Measurements from ENCODE around the gene HSPB7.

HSPB7 gene

DNA sequence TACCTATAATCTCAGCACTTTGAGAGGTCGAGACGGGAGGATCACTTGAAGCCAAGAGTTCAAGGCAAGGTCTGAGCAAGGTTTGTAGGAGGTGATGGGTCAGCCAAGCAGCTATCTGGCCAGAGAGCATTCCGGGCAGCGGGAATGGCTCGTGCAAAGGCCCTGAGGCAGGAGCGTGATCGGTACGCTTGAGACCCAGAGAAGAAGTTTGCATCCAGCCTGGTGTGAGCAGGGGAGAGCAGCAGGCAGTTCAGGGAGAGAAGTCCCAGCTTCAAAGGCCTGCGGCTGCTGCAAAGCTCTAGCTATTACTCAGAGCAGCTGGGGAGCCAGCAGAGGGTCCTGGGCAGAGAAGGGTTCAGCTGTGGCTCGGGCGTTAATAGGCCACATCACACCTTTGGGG is 18.9 kb downstream of the HSPB7 start:
- Histone ChIP-seq H3K27me3 (ENCODE audit: insufficient read depth, low read length, poor library complexity) (no peaks in the 10 kb centered on the region), H3K79me2 (ENCODE audit: insufficient read depth, low read length) (no peaks in the 10 kb centered on the region), H3K36me3 (ENCODE audit: insufficient read depth, low read length) (no peaks in the 10 kb centered on the region), H3K9me3 (ENCODE audit: insufficient read depth, low read length, severe bottlenecking) (no peaks in the 10 kb centered on the region), H2AFZ (ENCODE audit: low read depth, low read length) (no peak overlapping the region), H3K9ac (ENCODE audit: low read depth, low read length) (no peak overlapping the region), H3K4me1 (ENCODE audit: insufficient read depth, low read length) (no peaks in the 10 kb centered on the region), H3K4me2 (ENCODE audit: insufficient read depth, low read length) (no peak overlapping the region), H3K27ac (ENCODE audit: low read length) (no peak overlapping the region), H4K20me1 (ENCODE audit: insufficient read depth, low read length) (no peaks in the 10 kb centered on the region), H3K4me3 (ENCODE audit: low read depth in 1 of 2, low read length in 2 of 2) (no peak overlapping the region)
- DNase-seq (no peak), ATAC-seq (ENCODE audit: insufficient read depth, low read depth) (no peak)
- TF ChIP-seq CTCF (IDR thresholded peaks at IDR 0.05; ENCODE audit: borderline replicate concordance, extremely low read depth, low read length, poor library complexity, severe bottlenecking) (no peak), EZH2 (IDR thresholded peaks at IDR 0.05; ENCODE audit: borderline replicate concordance, low read depth, low read length, severe bottlenecking) (no peak)

- no peaks in the 10 kb centered on the region for H3K36me3 ChIP-seq (ENCODE audit: insufficient read depth, low read length)
- no peak for ATAC-seq (ENCODE audit: insufficient read depth, low read depth)
- no peak overlapping the region for H3K9ac ChIP-seq (ENCODE audit: low read depth, low read length)
Observed at GRCh38 chr1:15997637-15998280, 20.1 kb downstream of the HSPB7 start.

DNA sequence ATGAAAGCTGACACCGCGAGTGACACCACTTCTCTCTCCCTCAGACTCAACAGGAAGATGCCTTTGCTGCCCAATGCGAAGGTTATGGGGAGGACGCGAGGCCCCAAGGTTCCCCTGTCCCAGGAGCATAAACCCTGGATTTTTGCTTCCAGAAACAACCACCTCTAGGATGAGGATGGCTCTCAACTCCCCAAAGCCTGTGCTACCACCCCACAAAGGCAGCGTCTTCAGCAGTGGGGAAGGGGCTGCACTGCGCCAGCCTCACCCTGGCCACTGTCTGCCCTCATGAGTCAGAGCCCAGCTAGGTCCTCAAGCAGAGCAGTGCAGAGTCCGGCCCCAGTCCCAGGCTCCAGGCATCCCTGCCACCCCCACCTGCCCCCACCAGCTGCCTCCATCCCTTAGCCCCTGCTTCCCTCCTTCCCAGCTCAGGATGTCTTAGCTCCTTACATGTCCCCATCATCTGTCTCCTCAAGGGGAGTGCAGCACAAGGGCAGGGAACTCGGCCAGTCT is 20.7 kb downstream of the HSPB7 start:
- H3K4me2 ChIP-seq (ENCODE audit: insufficient read depth, low read length) = no peak overlapping the region
- no peak overlapping the region for H3K27ac ChIP-seq (ENCODE audit: low read length)
- DNase-seq = no peak
- H3K9me3 ChIP-seq (ENCODE audit: insufficient read depth, low read length, severe bottlenecking) = no peaks in the 10 kb centered on the region
- TF ChIP-seq EZH2 (IDR thresholded peaks at IDR 0.05; ENCODE audit: borderline replicate concordance, low read depth, low read length, severe bottlenecking) (no peak), CTCF (IDR thresholded peaks at IDR 0.05; ENCODE audit: borderline replicate concordance, extremely low read depth, low read length, poor library complexity, severe bottlenecking) (no peak)
- no peaks in the 10 kb centered on the region for H3K36me3 ChIP-seq (ENCODE audit: insufficient read depth, low read length)
- H3K4me1 ChIP-seq (ENCODE audit: insufficient read depth, low read length) = no peaks in the 10 kb centered on the region
- no peak overlapping the region for H3K9ac ChIP-seq (ENCODE audit: low read depth, low read length)
- no peak overlapping the region for H2AFZ ChIP-seq (ENCODE audit: low read depth, low read length)
- no peaks in the 10 kb centered on the region; the same call in 1 of the 2 replicates for H4K20me1 ChIP-seq (ENCODE audit: insufficient read depth, low read length)
- no peaks in the 10 kb centered on the region for H3K27me3 ChIP-seq (ENCODE audit: insufficient read depth, low read length, poor library complexity)
- H3K79me2 ChIP-seq (ENCODE audit: insufficient read depth, low read length) = no peaks in the 10 kb centered on the region
- no peak for ATAC-seq (ENCODE audit: insufficient read depth, low read depth)
- H3K4me3 ChIP-seq (ENCODE audit: low read depth in 1 of 2, low read length in 2 of 2) = no peak overlapping the region

More at GRCh38 chr1:15997637-15998280, 20.1 kb downstream of the HSPB7 start:
- Histone ChIP-seq H3K9me3 (ENCODE audit: insufficient read depth, low read length, severe bottlenecking) (no peaks in the 10 kb centered on the region), H3K27ac (ENCODE audit: low read length) (no peak overlapping the region), H3K4me3 (ENCODE audit: low read depth in 1 of 2, low read length in 2 of 2) (no peak overlapping the region), H2AFZ (ENCODE audit: low read depth, low read length) (no peak overlapping the region), H3K27me3 (ENCODE audit: insufficient read depth, low read length, poor library complexity) (no peaks in the 10 kb centered on the region), H3K79me2 (ENCODE audit: insufficient read depth, low read length) (no peaks in the 10 kb centered on the region), H3K4me2 (ENCODE audit: insufficient read depth, low read length) (no peak overlapping the region), H4K20me1 (ENCODE audit: insufficient read depth, low read length) (no peaks in the 10 kb centered on the region; the same call in 1 of the 2 replicates), H3K4me1 (ENCODE audit: insufficient read depth, low read length) (no peaks in the 10 kb centered on the region)
- TF ChIP-seq EZH2 (IDR thresholded peaks at IDR 0.05; ENCODE audit: borderline replicate concordance, low read depth, low read length, severe bottlenecking) = no peak
- no peak for TF ChIP-seq CTCF (IDR thresholded peaks at IDR 0.05; ENCODE audit: borderline replicate concordance, extremely low read depth, low read length, poor library complexity, severe bottlenecking)
- no peak for DNase-seq

Data from DND-41 (cell line).